Ascending aorta (tissue), 2 donors: ENCODE measurements around the gene AP3M1. TPM values are rescaled to one million over a fixed set of nuclear protein-coding genes. Genes with fewer than 3 reads are reported as not detected.

Experiments used
- DNase-seq, 2 donors: peaks; one replicate each; pipeline ENCODE4 v3.0.0-alpha.2; 2019; ENCODE audit warnings: low spot score in 2 of 2
- H3K27ac ChIP-seq, 2 donors: fragments of 200-600 bp; sonication (generic); one replicate each; pipeline ENCODE4 v1.5.1; 2016 to 2017; ENCODE audit warnings: mild to moderate bottlenecking in 1 of 2
- H3K27me3 ChIP-seq: fragments of 200-600 bp; sonication (generic); one replicate; pipeline ENCODE4 v1.5.1; 2017
- H3K36me3 ChIP-seq, 2 donors: fragments of 200-600 bp; sonication (generic); one replicate each; pipeline ENCODE4 v1.5.1; 2016
- H3K4me1 ChIP-seq, 2 donors: fragments of 200-600 bp; sonication (generic); one replicate each; pipeline ENCODE4 v1.5.1; 2016 to 2017; ENCODE audit warnings: mild to moderate bottlenecking in 1 of 2
- H3K4me3 ChIP-seq, 2 donors: fragments of 200-600 bp; sonication (generic); one replicate each; pipeline ENCODE4 v1.5.1; 2016 to 2017; ENCODE audit warnings: mild to moderate bottlenecking in 1 of 2
- H3K9me3 ChIP-seq, 2 donors: fragments of 200-600 bp; sonication (generic); one replicate each; pipeline ENCODE4 v1.5.1; 2016
- intact Hi-C: fragments of 100-400 bp; cut with DNase I; formaldehyde crosslinking; loops from one replicate; pipeline ENCODE4 v1.15.1; 2023
- total RNA-seq: library from RNA; depleted of rRNA; stranded (reverse); fragments of >200 nt; gene quantifications from one replicate; pipeline ENCODE4 v1.1.0, GENCODE V29; 2016
- TF ChIP-seq, protein P1 (sequence below), 3 experiments: fragments of 200-600 bp in 2 of 3; fragments of 450-650 bp in 1 of 3; sonication (generic) in 2 of 3; IDR thresholded peaks; one replicate each; pipeline ENCODE4 v1.5.1; 2016 to 2019; ENCODE audit warnings: antibody characterized with exemption in 3 of 3, mild to moderate bottlenecking in 1 of 3, moderate library complexity in 1 of 3

Gene AP3M1
- total RNA-seq, 1 donor from 2014 or later: 11.9 TPM

DNA sequence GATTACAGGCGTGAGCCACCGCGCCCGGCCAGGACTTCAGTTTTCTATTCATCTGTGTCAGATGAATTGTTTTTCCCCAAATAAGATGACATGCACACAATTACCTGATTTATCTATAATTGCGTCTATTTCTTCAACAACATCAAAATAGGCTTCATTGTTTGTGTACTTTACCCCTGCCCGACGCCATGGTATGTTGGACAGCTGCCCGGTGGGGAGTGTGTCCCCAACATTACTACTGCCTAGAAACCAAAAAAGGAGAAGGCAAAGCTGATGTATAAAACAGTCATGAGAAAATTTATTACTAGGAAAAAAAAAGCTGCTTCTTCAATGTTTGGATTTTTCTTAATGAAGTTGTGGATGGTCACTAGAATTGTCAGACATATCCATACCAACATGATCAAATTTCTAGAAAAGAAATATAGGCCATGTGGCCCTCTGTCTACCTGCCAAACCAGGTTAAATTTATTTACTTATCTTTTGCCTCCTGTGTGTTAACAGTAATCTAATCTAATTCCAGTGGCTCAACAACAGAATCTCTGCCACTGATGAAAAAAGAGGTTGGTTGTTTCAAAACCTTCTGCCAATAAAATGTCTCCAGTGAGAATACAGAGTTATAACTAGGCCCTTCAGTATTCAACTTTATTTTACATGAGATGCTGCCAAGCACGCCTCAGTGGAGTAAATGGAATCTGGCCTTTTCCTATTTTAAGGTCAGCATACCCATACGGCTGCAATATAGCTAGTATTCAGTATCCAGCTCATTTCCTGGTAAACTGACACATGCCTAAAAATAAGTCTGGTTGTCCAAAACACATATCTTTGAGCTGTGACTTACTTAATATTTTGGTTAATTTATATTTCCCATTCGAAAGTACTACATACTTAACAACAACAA, 16.5 kb downstream of the AP3M1 start:
- Histone ChIP-seq H3K27me3 (no peaks in the 10 kb centered on the region), H3K36me3 (peaks cover 73 to 75% of the 10 kb centered on the region in 2 donors), H3K27ac (peak overlapping the region in 1 of 2 donors; percentile 52), H3K4me1 (peaks cover 0 to 4% of the 10 kb centered on the region in 2 donors), H3K4me3 (no peak overlapping the region), H3K9me3 (no peaks in the 10 kb centered on the region)
- DNase-seq: no peak
- TF ChIP-seq, protein P1, sequence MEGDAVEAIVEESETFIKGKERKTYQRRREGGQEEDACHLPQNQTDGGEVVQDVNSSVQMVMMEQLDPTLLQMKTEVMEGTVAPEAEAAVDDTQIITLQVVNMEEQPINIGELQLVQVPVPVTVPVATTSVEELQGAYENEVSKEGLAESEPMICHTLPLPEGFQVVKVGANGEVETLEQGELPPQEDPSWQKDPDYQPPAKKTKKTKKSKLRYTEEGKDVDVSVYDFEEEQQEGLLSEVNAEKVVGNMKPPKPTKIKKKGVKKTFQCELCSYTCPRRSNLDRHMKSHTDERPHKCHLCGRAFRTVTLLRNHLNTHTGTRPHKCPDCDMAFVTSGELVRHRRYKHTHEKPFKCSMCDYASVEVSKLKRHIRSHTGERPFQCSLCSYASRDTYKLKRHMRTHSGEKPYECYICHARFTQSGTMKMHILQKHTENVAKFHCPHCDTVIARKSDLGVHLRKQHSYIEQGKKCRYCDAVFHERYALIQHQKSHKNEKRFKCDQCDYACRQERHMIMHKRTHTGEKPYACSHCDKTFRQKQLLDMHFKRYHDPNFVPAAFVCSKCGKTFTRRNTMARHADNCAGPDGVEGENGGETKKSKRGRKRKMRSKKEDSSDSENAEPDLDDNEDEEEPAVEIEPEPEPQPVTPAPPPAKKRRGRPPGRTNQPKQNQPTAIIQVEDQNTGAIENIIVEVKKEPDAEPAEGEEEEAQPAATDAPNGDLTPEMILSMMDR (IDR thresholded peaks at IDR 0.05): no peak
- intact Hi-C loops: no loop called here

DNA sequence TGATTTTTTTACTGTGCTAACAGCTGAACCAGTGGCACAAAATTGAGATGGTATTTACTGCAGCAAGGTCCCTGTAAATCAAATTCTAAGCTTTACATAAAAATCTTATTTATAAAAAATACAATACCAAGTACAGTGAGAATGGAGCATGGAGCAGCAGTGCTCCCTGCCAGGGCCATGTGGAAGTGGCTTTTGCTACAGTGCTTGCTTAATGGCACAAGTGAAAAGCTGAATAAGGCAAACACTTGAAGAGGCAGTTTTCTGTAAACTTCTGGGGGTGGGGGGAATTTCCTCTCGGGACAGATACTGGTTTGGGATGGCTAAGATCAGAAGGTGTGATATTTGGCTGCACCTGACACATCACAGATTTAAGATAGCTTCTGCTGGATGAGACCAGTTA, 27.5 kb downstream of the AP3M1 start:
- no peak for DNase-seq
- TF ChIP-seq, protein P1 (IDR thresholded peaks at IDR 0.05): no peak
- H3K27ac ChIP-seq: peak overlapping the region in 1 of 2 donors; percentile 1
- intact Hi-C loops: no loop called here
- H3K4me3 ChIP-seq: no peak overlapping the region
- H3K9me3 ChIP-seq: no peaks in the 10 kb centered on the region
- no peaks in the 10 kb centered on the region for H3K4me1 ChIP-seq
- no peaks in the 10 kb centered on the region for H3K27me3 ChIP-seq
- H3K36me3 ChIP-seq: peaks cover 67 to 73% of the 10 kb centered on the region in 2 donors

DNA sequence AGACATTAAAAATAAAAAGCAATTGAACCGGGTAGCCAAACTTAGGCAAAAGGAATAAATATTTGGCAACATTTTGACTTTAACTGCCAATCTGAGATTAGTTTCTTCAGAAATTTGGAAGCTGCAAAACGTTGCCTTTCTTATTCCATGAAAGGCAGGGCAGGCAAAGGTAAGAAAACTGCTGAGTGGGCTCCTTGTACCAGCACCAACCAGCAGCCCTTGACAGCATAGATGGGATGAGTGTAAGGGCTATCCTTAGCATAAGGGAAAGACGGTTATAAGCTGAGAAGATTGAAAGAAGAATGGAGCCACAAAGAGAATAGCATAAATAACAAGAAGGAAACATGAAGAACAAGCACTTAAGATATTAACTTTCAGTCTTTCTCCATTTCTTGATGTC, 28.6 kb downstream of the AP3M1 start:
- no peaks in the 10 kb centered on the region for H3K4me1 ChIP-seq
- H3K27ac ChIP-seq: no peak overlapping the region
- intact Hi-C loops: no loop called here
- H3K9me3 ChIP-seq: no peaks in the 10 kb centered on the region
- peaks cover 75 to 76% of the 10 kb centered on the region in 2 donors for H3K36me3 ChIP-seq
- DNase-seq: no peak
- H3K4me3 ChIP-seq: no peak overlapping the region
- TF ChIP-seq, protein P1 (IDR thresholded peaks at IDR 0.05): no peak
- H3K27me3 ChIP-seq: no peaks in the 10 kb centered on the region

DNA sequence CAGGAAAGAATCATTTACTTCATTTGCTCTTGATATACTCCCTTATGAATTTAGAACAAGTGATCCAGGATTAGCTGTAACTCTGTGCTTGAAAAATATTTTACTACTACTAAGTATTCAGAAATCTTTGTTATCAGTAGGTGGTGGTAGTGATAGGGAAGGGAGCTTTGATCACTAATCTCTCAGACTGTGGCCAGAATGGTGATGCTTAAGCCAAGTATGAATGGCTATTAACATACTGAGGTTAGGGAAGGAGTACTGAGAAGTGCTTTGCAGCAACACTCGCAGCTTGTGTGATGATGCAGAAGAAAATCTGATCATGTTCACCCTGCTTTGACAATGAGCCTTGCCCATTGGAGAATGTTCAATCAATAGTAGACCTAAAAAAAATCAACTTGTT, 29.3 kb downstream of the AP3M1 start:
- no peak overlapping the region for H3K4me3 ChIP-seq
- TF ChIP-seq, protein P1 (IDR thresholded peaks at IDR 0.05): no peak
- no peak for DNase-seq
- H3K36me3 ChIP-seq: peaks cover 77% of the 10 kb centered on the region in 2 donors
- H3K4me1 ChIP-seq: no peaks in the 10 kb centered on the region
- H3K27ac ChIP-seq: peak overlapping the region in 1 of 2 donors; percentile 26
- no peaks in the 10 kb centered on the region for H3K27me3 ChIP-seq
- intact Hi-C loops: no loop called here
- H3K9me3 ChIP-seq: no peaks in the 10 kb centered on the region

DNA sequence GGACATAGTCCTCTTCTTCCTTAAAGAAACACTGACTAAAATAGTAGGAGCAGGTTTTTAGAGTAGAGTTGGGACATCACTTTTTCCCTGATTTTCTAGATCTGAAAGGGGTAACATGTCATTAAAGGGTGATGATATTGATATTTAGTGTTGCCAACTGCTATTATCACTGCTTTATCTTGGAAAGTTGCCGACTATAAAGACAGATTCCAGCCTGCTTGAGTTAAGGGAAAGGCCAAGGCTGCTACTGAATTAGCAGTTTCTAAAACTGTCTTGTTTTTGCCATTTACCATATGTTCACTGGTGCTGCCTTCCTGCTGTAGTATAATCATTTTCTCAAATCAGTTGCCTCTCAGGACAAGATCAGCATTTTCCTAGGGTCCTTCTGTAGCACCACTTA, 29.7 kb downstream of the AP3M1 start:
- Histone ChIP-seq H3K9me3 (no peaks in the 10 kb centered on the region), H3K36me3 (peaks cover 77% of the 10 kb centered on the region in 2 donors), H3K27ac (peak overlapping the region in 1 of 2 donors; percentile 26), H3K4me3 (no peak overlapping the region), H3K4me1 (no peaks in the 10 kb centered on the region), H3K27me3 (no peaks in the 10 kb centered on the region)
- intact Hi-C loops: no loop called here
- no peak for DNase-seq
- TF ChIP-seq, protein P1 (IDR thresholded peaks at IDR 0.05): no peak
